IPS-18a (cell line): ENCODE results near the gene CCRL2.

ENCODE experiments used
- H3K27ac ChIP-seq: one replicate; pipeline ENCODE4 v1.5.1; 2013; ENCODE audit warnings: low read length
- H3K27me3 ChIP-seq: one replicate; pipeline ENCODE4 v1.6.1; 2013; ENCODE audit warnings: mild to moderate bottlenecking, low read length; ENCODE audit not compliant: control insufficient read depth, insufficient read depth
- H3K36me3 ChIP-seq: one replicate; pipeline ENCODE4 v1.6.1; 2013; ENCODE audit warnings: low read depth, low read length; ENCODE audit not compliant: control insufficient read depth
- H3K4me1 ChIP-seq: one replicate; pipeline ENCODE4 v1.6.1; 2013; ENCODE audit warnings: low read depth, low read length; ENCODE audit not compliant: control insufficient read depth
- H3K4me3 ChIP-seq: one replicate; pipeline ENCODE4 v1.5.1; 2013; ENCODE audit warnings: low read length
- H3K9ac ChIP-seq: one replicate; pipeline ENCODE4 v1.6.1; 2013; ENCODE audit warnings: mild to moderate bottlenecking, low read length, moderate library complexity
- H3K9me3 ChIP-seq: one replicate; pipeline ENCODE4 v1.6.1; 2013; ENCODE audit warnings: low read depth, low read length; ENCODE audit not compliant: control insufficient read depth

Gene CCRL2

DNA sequence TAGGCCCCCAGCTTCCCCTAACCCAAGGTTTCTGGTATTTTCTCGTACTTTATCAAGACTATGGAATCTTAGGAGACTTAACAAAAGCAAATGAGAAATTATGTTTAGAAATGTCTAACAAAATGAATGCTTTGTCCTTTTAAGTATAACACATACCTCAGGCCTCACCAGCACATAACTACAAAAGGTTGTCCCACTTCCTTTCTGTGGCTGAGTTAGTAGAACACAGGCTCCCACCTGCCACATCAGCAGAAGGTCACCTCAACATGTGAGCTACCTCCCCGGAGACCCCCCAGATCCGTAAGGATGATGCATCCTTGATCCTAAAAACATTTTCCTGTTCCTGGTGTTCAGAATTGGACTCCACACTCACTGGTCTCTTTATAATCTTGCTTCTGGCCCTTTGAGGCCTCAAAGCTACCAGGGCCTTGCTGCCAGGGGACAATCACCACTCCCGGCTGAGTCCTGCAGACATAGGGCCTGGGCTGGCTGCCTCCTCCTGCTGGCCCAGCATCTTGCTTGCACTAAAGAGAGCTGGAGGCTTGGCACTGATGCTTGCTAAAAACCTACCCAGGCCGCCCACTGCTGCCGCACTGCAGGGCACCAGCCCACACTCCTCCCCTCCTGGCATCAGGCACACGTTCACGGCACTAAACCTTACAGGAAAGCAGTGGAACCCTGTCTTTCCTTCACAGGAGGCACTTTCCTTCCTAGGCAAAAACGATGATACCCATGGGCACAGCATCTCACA lies 2.9 kb downstream of the CCRL2 start:
- H3K27ac ChIP-seq: no peak overlapping the region
- no peaks in the 10 kb centered on the region for H3K27me3 ChIP-seq
- no peaks in the 10 kb centered on the region for H3K36me3 ChIP-seq
- no peak overlapping the region for H3K4me3 ChIP-seq
- no peak overlapping the region for H3K9ac ChIP-seq
- no peaks in the 10 kb centered on the region for H3K4me1 ChIP-seq
- H3K9me3 ChIP-seq: no peaks in the 10 kb centered on the region

DNA sequence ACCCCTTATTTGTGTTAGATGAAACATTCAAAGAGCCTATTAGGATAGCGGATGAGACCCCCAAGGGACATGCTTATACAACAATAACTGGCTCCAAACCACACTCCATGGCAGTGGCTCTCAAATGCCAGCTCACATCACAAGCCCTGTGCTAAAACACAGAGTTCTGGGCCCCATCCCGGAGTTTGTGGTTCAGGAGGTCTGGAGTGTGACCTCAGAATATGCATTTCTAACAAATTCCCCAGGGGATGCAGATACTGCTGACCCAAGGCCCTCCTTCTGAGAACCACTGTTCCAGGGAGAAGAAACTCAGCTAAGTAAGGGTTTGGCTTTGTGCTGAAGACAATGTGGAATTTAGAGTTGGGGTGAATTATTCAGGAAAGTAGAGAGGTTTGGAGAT lies 3.6 kb downstream of the CCRL2 start:
- H3K27me3 ChIP-seq: no peaks in the 10 kb centered on the region
- no peak overlapping the region for H3K9ac ChIP-seq
- no peaks in the 10 kb centered on the region for H3K9me3 ChIP-seq
- H3K36me3 ChIP-seq: no peaks in the 10 kb centered on the region
- H3K27ac ChIP-seq: no peak overlapping the region
- H3K4me1 ChIP-seq: no peaks in the 10 kb centered on the region
- H3K4me3 ChIP-seq: no peak overlapping the region

DNA sequence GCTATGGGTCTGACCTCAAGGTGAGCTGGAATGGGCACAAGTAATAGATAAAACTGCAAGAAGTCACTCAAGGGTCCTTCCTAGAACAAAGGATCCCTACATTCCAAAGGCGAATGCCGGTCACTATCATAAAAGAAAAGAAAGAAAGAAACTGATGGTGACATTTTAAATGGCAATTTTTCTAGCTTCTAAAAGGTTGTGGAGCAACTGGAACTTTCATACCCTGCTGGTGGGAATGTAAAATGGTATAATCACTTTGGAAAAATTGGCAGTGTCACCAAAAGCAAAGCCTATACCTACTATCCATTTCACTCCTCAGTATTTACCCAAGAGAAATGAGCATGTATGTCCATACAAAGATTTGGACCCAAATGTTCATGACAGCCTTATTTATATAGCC lies 4.2 kb downstream of the CCRL2 start:
- Histone ChIP-seq H3K4me3 (no peak overlapping the region), H3K9ac (no peak overlapping the region), H3K27me3 (no peaks in the 10 kb centered on the region), H3K36me3 (no peaks in the 10 kb centered on the region), H3K27ac (no peak overlapping the region), H3K4me1 (no peaks in the 10 kb centered on the region), H3K9me3 (no peaks in the 10 kb centered on the region)

DNA sequence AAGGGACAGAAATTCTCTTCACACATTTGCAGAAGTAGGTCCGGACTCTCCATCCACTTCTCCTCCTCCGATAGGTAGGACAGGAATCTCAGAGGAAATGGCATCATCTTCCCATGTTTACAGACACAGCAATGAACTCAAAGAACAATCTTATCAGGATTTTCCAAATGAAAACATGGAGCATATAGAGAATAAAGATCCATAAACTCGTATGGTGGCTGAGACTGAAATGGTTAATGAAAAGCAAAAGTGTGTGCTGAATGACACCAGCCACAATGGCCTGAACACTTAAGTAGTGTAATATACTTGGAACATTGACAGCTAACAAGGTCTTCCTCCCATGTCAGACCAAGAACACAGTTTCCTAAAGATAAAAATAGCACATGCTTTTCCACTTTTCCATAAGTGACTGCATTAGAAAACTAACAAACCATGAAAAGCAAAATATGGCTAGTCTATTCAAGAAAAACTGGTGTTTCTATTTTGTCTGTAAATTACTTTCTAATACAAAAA lies 5.8 kb downstream of the CCRL2 start:
- Histone ChIP-seq H3K36me3 (no peaks in the 10 kb centered on the region), H3K27me3 (no peaks in the 10 kb centered on the region), H3K4me1 (no peaks in the 10 kb centered on the region), H3K9me3 (no peaks in the 10 kb centered on the region), H3K27ac (no peak overlapping the region), H3K4me3 (no peak overlapping the region), H3K9ac (no peak overlapping the region)

DNA sequence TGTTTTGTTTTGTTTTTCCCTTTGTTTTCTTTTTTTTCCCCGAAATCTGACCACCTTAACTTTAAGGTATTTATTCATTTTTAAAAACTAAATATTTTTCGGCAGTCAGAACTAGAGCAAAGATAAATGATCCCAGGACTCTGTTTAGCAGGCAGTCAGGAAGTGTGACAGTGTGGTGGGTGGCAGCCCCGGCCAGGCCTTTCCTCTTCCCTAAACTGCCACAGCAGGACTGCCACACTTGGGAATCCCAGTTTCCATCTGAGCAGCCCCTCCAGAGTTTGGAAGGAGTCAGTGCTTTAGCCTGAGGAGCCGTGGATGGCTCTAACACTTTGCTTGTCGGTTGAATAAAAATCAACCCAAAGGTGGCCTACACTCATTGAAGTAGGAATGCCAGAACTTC lies 6.9 kb downstream of the CCRL2 start:
- Histone ChIP-seq H3K9ac (no peak overlapping the region), H3K27ac (no peak overlapping the region), H3K4me1 (no peaks in the 10 kb centered on the region), H3K36me3 (no peaks in the 10 kb centered on the region), H3K9me3 (no peaks in the 10 kb centered on the region), H3K27me3 (no peaks in the 10 kb centered on the region), H3K4me3 (no peak overlapping the region)

DNA sequence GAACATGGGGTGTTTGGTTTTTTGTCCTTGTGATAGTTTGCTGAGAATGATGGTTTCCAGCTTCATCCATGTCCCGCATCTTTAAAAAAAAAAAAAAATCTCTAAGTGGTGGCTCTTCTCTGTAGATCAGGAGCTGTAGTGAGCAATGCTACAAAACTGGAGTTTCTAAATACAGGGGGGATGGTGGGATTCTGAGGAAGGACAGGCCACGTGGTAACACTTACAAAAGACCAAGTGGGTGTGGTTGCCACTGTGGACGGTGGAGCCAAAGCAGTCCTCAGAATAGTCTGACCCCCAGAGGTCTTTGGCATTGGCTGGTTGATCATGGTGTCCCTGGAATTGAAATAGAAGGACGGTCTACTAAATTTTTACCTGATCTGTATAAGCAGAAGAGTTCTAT lies 7.7 kb downstream of the CCRL2 start:
- Histone ChIP-seq H3K27me3 (no peaks in the 10 kb centered on the region), H3K4me1 (no peaks in the 10 kb centered on the region), H3K9ac (no peak overlapping the region), H3K27ac (no peak overlapping the region), H3K36me3 (no peaks in the 10 kb centered on the region), H3K9me3 (no peaks in the 10 kb centered on the region), H3K4me3 (no peak overlapping the region)

DNA sequence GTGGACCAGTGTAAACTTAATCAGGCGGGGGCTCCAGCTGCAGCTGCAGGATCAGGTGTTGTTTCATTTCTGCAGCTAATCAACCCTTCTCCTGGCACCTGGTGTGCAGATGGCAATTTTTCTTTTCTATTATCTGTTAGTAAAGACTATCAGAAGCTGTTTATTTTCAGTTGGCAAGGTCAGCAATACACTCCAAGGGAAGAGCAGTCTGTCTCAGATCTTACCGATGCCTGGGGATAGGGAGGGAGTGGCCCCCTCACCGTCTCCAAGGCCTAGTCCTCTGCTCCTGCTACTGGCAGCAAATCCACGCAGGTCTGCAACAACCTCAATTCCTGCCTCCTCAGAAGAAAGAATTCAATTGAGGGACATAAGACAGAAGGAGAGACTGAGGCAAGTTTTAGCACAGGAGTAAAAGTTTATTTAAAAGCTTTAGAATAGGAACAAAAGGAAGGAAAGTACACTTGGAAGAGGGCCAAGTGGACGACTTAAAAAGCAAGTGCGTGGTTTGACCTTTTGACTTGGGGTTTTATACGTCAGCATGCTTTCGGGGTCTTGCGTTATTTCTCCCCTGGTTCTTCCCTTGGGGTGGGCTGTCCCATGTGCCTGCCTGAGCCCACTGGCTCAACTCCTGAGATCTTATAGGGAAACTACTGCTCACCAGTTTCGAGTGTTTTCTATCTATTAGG lies 9.2 kb downstream of the CCRL2 start:
- no peaks in the 10 kb centered on the region for H3K36me3 ChIP-seq
- no peak overlapping the region for H3K4me3 ChIP-seq
- H3K27me3 ChIP-seq: no peaks in the 10 kb centered on the region
- H3K4me1 ChIP-seq: no peaks in the 10 kb centered on the region
- H3K9me3 ChIP-seq: no peaks in the 10 kb centered on the region
- no peak overlapping the region for H3K9ac ChIP-seq
- no peak overlapping the region for H3K27ac ChIP-seq

DNA sequence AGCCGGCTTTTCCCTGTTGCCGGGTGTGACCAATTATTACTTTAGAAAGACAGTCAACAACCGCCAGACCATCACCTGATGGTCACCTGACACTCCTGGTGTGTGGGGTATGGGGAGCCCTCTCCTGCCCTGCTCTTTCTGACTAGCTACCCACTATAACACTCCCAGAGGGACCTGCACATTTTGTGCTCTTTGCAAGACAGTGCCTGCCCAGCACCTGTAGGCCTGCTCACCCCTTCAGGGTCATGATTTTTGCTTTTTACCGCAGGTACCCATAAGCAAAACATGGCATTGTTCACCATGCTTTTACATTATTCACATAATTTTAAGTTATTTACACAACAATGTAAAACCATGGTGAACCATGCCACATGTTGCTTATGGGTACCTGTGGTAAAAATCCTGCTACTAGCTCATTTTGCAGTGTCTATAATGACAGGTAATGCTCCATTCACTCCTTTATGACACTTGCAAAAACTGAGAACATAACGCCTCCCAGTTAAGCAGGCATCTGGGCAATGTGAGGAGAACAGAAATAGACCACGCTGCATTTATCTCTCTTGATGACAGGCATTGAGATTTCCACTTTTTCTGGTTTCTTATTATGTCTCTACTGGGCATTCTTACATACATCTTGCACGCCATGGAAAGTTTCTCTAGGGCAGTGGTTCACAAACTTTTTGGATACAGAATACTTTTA lies 9.9 kb downstream of the CCRL2 start:
- H3K27ac ChIP-seq: no peak overlapping the region

DNA sequence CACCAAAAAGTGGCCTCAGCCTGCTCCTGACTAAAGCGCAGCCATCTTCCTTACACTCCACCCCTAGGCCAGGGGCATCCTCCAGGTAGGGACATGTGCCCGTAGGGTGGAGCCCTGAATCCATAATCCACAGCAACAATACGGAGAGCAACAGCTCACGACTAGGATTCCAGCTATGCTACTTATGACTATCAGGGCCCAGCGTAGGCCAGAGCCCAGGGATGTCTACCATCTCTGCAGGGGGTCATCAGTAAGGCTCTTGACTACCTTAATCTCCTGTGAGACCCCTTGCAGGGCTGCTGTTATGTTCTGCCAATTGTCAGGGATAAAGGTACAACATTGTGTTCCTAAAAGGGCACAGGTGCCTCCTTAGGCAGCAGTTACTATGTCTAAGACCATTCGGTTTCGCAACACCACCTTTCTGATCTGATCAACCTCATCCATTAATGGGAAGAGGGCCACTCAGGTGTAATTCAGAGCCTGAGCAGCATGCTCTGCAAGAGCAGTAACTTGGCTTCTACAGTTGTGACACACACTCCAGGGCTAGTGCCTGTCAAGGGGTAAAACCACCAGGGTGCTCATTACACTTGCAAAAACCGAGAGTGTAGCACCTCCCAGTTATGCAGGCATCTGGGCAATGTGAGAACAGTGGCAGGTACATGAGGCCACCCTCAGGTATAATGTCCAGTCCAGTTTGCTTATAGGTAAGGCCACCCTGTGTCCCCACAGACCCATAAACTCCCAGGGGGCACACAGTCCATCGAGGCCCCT lies 11.0 kb downstream of the CCRL2 start:
- Histone ChIP-seq H3K27ac (no peak overlapping the region), H3K36me3 (no peaks in the 10 kb centered on the region), H3K4me3 (no peak overlapping the region)

More for the DNA sequence above, 9.9 kb downstream of the CCRL2 start:
- Histone ChIP-seq H3K27me3 (no peaks in the 10 kb centered on the region), H3K4me1 (no peaks in the 10 kb centered on the region), H3K36me3 (no peaks in the 10 kb centered on the region), H3K9me3 (no peaks in the 10 kb centered on the region), H3K9ac (no peak overlapping the region), H3K4me3 (no peak overlapping the region)

DNA sequence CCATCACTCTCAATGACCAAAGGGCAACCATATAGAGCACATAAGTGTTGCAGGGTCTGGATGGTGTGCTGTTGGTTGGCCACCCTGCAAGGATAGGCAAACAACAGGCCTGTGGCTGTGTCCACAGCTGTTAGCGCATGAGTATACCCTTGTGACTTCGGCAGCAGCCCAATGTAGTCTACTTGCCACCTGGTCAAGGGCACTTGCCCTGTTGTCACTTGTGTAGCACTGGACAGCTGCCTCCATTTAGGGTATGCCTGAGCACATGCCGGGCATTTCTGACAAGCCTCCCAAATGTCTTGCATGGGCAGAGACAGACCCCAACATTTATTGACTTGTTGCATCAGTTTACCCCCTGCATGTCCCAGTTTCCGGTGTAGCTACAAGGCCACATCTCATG lies 12.8 kb downstream of the CCRL2 start:
- H3K9ac ChIP-seq: no peak overlapping the region
- H3K4me1 ChIP-seq: no peaks in the 10 kb centered on the region
- no peaks in the 10 kb centered on the region for H3K27me3 ChIP-seq
- no peaks in the 10 kb centered on the region for H3K36me3 ChIP-seq
- no peaks in the 10 kb centered on the region for H3K9me3 ChIP-seq
- H3K4me3 ChIP-seq: no peak overlapping the region
- no peak overlapping the region for H3K27ac ChIP-seq

More for the DNA sequence above, 11.0 kb downstream of the CCRL2 start:
- no peak overlapping the region for H3K9ac ChIP-seq
- H3K9me3 ChIP-seq: no peaks in the 10 kb centered on the region
- H3K4me1 ChIP-seq: no peaks in the 10 kb centered on the region
- H3K27me3 ChIP-seq: no peaks in the 10 kb centered on the region

DNA sequence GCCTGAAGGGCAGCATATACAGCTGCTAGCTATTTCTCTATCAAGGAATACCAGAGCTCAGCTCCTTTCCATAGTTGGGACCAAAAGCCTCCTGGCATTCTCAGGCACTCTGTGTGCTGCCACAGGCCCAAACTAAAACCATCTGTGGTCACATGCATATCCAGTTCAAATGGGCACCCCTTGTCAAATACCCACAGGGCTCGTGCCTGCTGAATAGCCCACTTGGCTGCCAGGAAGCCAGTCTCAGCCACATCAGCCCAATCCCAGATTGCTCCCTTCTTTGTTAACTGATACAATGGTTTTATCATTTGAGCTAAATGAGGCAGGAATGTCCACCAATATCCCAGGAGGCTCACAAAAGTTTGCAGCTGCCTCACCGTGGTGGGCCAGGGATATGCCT lies 13.9 kb downstream of the CCRL2 start:
- no peaks in the 10 kb centered on the region for H3K9me3 ChIP-seq
- H3K27ac ChIP-seq: no peak overlapping the region
- H3K4me1 ChIP-seq: no peaks in the 10 kb centered on the region
- H3K27me3 ChIP-seq: no peaks in the 10 kb centered on the region
- H3K9ac ChIP-seq: no peak overlapping the region
- H3K4me3 ChIP-seq: no peak overlapping the region
- no peaks in the 10 kb centered on the region for H3K36me3 ChIP-seq
